ENCODE results near the gene WBP1L. TPM values are rescaled to one million over a fixed set of nuclear protein-coding genes. Genes with fewer than 3 reads are reported as not detected.

Gene WBP1L
- total RNA-seq = 10 to 100 TPM; 28.1 TPM

DNA sequence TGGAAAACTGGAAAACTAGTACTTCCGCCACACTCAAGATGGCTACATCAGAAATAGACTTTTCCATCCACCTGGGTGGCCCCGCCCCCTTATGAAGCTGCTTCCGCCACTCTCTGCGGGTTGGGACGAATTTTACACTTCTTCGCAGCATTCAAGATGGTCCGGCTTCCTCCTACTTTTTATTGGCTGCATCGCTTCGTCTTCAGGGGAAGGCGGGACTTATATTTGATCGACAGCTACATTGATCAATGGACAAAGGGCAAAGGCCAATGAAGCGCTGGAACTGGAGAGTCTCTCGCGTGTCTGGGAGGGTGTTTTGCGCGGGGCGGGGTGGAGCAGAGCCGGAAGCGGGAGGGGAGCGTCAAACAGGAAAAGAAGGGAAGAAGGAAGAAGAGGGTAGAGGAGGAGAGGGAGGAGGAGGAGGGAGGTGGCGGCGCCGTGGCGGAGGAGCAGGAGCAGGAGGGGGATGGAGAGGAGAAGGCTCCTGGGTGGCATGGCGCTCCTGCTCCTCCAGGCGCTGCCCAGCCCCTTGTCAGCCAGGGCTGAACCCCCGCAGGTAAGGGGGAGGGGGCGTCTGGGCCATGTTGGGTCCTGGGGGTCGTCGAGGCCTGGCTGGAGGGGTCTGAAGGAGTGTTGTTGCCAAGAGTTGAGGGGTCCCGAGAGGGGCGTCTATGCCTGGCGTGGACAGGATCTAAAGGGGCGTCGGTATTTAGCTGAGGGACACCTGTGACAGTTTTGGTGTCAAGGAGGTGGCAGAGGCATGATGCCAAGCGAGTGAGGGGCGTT, at the start of gene WBP1L:
TSS of gene WBP1L (plus strand) at position 361 of the 786 bp plus-strand sequence. CDS start at position 467, 106 bp downstream.

DNA sequence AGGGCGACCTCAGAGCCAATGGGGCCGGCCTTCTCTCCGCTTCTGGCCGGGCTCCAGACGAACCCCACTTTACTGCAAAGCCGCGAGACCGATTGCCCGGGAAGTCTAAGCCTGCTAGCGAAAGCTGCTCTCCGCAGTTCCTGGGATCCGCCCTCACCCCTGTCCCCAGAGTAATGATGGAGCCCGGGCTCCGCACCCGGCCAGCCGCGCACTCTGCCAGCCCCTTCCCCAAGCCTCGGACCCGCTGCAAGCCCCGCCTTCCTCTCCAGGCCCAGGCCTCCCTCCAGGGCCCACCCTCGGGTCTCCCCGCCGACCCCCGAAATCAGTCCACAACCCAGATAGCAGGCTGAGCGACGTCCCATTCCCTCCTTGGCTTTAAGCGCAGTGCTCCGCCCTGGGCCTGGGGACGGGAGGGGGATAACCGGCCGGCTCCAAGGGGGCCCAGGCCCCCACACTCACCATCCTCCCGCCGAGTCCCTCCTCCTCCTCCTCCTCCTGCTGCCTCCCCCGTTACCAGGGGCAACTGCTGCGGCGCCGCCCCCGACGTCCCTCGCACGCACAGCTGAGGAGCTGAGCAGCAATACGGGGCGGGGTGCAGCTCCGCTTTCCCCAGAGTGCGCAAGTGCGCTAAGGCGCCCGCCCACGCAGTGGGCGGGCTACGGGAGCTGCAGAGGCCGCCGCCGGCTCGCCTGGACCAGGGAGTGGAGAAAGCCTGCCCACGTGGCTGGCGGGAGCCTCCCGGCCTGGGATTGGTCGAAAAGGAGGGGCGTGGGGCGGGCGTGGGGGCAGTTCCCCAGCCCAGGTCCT, 29.7 kb upstream of the WBP1L start, which contains the start of gene ARL3:
TSS of gene ARL3 (minus strand) at position 584 of the 807 bp plus-strand sequence. CDS start at position 462, 122 bp downstream.

DNA sequence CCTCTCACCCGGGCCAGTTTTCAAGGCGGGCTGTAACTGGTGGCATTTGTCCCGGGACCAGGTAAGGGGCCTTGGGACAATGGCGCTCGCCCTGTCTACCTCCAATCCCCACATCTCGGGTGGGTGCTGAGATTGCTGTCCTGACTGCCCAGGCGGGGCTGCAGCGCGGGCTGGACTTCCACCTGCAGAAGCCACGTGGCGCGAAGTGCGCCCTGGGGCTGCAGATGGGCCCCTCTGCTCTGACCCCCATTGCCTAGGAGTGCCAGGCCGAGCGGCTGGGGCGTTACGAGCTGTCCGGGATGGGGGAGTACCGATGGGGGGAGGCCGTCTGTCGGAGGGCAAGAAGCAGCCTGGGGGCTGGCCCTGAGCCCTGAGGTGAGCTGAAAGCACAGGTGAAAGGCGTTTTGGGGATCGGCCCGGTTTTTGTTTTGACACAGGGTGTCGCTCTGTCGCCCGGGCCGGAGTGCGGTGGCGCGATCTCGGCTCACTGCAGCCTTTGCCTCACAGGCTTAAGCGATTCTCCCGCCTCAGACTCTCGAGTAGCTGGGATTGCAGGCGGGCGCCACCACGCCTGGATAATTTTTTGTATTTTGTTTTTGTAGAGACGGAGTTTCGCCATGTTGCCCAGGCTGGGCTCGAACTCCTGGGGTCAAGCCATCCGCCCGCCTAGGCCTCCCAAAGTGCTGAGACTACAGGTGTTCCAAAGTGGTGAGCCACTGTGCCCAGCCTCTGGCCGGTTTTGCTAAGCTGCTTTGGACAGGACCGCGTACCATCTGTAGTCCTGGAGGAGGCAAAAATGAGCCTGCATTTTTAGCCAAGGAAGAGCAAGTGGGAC, 28.9 kb upstream of the WBP1L start, which contains the start of gene SFXN2:
TSS of gene SFXN2 (plus strand) at position 16 of the 835 bp plus-strand sequence. CDS start 12,001 bp downstream, outside the sequence.

DNA sequence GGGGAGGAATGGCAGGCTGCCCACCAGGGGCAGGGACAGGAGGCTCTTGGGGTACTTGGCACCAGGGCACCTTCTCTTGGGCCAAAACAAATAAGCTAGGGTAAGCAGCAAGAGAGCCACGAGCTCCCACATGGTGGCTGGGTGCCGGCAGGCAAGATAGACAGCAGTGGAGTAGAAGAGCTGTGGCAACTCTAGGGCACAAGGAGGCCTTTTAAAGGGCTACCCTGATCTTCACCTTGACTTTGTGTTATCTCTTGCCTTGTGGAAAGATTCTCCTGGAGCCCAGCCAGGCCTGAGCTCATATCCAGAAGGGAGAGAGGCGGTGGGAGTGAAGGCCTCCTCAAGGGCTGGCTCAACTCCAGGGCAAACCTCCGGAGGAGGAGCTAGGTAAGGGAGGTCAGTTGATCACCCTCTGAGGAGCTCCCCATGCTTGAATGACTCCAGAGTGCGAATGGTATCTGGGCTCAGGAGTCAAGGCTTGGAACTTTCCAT, 93.5 kb downstream of the WBP1L start, which contains the start of gene CYP17A1:
TSS of gene CYP17A1 (minus strand) at position 184 of the 492 bp plus-strand sequence. CDS start at position 132, 52 bp downstream.

Other genes starting within 250 kb of the WBP1L start
- gene ACTR1A, start 241.2 kb upstream of the WBP1L start, total RNA-seq = 10 to 100 TPM; 60.4 to 67.5 TPM
- 10 to 100 TPM; 12.0 to 12.3 TPM for gene SUFU, start 240.0 kb upstream of the WBP1L start, total RNA-seq
- gene TRIM8, start 99.5 kb upstream of the WBP1L start, total RNA-seq = 10 to 100 TPM; 39.4 to 41.1 TPM
- 1 to 10 TPM; 2.8 to 3.2 TPM for gene ARL3, start 29.6 kb upstream of the WBP1L start, total RNA-seq
- gene SFXN2, start 29.3 kb upstream of the WBP1L start, total RNA-seq = 10 to 100 TPM; 15.2 to 15.6 TPM
- not detected for gene CYP17A1, start 93.5 kb downstream of the WBP1L start, total RNA-seq
- 10 to 100 TPM; 14.6 to 16.7 TPM for gene BORCS7, start 110.3 kb downstream of the WBP1L start, total RNA-seq
- under 1 TPM; 0.58 TPM for gene AS3MT, start 125.5 kb downstream of the WBP1L start, total RNA-seq
- 1 to 10 TPM; 7.5 to 8.4 TPM for gene CNNM2, start 174.3 kb downstream of the WBP1L start, total RNA-seq

All from activated naive CD4-positive, alpha-beta T cell treated with anti-CD3 and anti-CD28 coated beads, Interleukin-2, amount 10 ng/mL, durations not matched to agents 5 hours and 36 hours (primary cell).